ELF-1 (cell line): Measurements from ENCODE around the gene CRYL1.

ENCODE experiments used
- DNase-seq: peaks from one replicate; pipeline ENCODE4 v3.0.0-alpha.2; 2016; ENCODE audit warnings: low read depth, low spot score

Gene CRYL1

GRCh38 chr13:20494656-20495055 is 31.0 kb downstream of the CRYL1 start:
- DNase-seq = peak; percentile 35

- peak; percentile 34 for DNase-seq
These were observed 33.0 kb downstream of the CRYL1 start for GRCh38 chr13:20492641-20493040.

DNA sequence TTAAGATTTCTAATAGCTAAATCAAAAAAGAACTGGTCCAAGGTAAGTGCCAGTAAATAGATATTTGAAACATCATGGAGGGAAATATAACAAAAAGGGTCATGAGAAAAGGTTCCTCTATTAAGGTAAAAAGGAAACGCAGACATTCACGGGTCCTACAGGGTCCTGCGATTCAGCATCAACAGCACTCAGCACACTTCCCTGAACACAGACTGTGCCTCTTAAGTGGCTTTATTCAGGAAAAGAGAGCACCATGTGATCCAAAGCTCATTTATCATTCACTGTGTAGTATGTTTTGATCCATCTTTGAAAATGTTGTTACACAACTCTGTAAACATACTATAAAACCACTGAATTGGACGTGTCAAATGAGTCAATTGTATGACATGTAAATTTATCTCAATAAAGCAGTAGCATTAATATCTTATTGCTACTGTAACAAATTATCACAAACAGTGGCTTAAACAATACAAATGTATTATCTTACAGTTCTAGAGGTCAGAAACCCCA is 33.7 kb downstream of the CRYL1 start:
- no peak for DNase-seq

- DNase-seq = no peak
These were observed 36.4 kb downstream of the CRYL1 start for GRCh38 chr13:20489185-20489820.

DNA sequence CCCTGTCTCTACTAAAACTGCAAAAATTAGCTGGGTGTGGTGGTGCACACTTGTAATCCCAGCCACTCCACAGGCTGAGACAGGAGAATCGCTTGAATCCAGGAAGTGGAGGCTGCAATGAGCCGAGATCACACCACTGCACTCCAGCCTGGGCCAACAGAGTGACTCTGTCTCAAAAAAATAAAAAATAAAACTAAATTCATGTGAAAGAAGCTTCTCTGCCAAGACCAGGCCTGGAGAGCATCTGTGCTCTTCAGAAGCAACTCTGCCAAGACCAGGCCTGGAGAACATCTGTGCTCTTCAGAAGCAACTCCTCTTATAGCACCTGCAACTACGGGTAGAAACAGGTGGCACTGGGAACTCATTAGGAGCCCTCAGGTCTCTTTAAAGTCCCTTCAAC is 37.7 kb downstream of the CRYL1 start:
- no peak for DNase-seq

DNA sequence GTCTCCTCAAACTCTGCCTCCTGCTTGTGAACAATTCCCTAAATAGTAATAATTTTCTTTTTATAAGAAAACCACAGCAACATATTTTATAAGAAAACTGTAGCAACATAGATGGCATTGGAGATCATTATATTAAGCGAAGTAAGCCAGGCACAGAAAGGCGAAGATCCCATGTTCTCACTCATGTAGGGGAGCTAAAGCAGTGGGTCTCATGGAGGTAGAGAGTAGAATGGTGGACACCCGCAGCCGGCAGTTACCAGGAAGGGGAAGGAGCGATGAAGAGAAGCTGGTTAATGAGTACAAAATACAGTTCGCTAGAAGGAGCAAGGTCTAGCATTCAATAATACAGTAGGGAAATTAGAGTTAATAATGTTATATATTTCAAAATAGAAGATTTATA is 42.9 kb downstream of the CRYL1 start:
- no peak for DNase-seq

GRCh38 chr13:20482275-20482761 is 43.3 kb downstream of the CRYL1 start:
- no peak for DNase-seq

DNA sequence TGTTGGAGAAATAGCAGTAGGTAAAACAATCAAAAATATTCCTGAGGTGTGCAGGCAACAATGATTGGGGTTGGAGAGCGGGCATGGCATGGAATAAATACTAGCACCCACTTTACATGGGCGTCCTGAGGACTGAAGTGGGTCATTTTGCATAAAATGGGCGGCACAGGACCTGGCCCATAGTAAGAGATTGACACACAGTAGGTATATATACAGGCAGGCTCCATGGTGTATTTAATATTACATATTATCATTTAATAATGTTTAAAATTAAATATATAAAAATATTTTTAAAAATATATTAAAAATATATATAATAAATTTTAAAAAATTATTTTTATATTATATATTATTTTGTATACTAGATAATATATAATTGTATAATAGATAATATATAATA is 48.3 kb downstream of the CRYL1 start:
- DNase-seq = no peak

GRCh38 chr13:20475927-20476691 is 49.5 kb downstream of the CRYL1 start:
- peak; percentile 44 for DNase-seq

GRCh38 chr13:20474515-20474914 is 51.1 kb downstream of the CRYL1 start:
- no peak for DNase-seq

DNA sequence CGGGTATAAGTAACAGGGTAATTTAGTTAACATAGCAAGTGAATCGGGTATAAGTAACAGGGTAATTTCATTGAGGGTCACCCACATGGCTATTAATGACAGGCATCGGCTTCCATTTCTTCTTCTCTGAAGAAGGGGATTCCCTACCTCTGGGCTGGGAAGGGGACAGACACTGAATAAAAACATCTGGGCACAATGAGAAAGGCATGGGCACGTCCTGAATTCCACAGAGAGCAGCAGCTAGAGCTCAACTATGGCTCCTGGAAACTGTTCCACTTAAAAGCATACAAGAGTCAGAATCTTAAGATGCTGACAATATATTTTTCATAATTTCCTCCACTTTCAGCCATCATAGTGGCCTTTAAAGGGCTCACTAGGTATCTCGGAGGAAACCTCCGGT is 51.8 kb downstream of the CRYL1 start:
- DNase-seq = no peak

- no peak for DNase-seq
These were observed 52.5 kb downstream of the CRYL1 start for GRCh38 chr13:20473139-20473538.

- no peak for DNase-seq
These were observed 53.1 kb downstream of the CRYL1 start for GRCh38 chr13:20472531-20472930.

GRCh38 chr13:20470136-20470535 is 55.5 kb downstream of the CRYL1 start:
- DNase-seq = no peak

- DNase-seq = no peak
These were observed 59.3 kb downstream of the CRYL1 start for GRCh38 chr13:20466371-20466770.

GRCh38 chr13:20465218-20465879 is 60.3 kb downstream of the CRYL1 start:
- DNase-seq = no peak

- no peak for DNase-seq
These were observed 62.7 kb downstream of the CRYL1 start for GRCh38 chr13:20462921-20463320.

DNA sequence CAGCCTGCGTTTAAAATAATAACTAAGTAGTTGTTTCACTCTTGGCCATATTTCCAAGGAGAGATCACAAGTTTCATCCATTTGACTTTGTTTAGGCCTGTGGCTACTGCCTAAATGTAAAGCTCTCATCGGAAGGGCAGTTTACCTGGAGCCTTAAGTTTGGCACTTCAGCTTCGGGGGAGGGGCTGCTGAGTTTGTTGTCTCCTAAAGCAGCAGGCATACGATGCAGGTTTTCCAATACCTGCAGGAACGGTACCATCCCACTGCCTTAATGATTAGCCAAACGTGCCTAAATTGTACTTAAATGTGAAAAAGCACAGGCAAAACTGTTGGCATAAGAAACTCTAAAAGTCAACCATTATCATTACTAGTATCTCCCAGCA is 63.1 kb downstream of the CRYL1 start:
- DNase-seq = no peak

GRCh38 chr13:20461860-20462532 is 63.7 kb downstream of the CRYL1 start:
- peak; percentile 28 for DNase-seq

DNA sequence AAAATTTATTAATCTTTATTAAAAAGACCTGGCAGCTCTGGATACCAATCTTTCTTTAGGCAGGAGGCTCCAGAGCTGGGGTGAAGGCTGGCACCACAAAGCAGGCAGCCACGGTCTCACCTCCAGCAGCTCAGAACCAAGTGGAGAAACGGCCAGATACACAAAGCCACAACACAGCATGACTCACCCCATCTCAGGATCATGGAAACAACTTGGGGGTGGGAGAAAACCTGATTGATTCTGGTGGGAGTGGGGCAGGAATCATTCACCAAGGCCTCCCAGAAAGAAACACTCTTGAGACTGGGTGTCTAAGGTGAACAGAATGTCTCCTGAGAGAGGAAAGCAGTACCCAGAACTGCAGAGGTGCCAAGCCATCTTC is 64.2 kb downstream of the CRYL1 start:
- peak; percentile 47 for DNase-seq

DNA sequence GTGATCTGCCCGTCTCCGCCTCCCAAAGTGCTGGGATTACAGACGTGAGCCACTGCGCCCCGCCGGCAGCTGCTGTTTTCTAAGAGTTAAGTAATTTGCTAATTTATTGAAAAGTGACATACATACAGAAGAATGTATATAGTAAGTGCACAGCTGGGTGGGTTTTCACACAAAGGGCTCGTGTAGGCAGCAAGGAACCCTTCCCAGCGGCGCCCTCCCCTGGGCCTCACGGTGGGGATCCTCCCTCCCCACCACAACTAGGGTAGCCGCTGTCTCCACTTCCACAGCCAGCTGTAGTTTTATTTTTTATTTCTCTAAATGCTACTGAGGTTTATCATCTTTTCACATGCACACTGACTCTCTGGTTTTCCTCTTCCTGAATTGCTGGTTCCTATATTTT is 64.9 kb downstream of the CRYL1 start:
- no peak for DNase-seq

DNA sequence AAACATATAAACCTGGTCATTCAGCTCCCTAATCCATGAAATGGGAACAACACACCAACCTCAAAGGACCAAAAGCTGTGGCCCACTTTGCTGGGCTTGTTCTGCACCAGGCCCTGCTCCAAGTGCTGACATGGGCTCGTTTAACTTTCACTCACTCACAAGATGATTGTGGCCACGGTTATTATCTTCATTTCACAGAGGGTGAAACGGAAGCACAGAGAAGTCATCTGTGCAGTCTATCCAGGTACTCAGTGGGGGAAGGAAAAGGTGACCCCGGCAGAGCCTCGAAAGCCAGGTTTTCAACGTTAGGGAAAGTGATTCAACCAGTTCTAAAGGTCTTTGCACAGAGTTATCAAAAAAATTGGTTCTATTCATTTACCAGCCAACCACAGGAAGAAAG is 68.0 kb downstream of the CRYL1 start:
- no peak for DNase-seq
